Stimulated activated CD4-positive, alpha-beta T cell treated with anti-CD3 and anti-CD28 coated beads, Interleukin-2, amount 100 ng/mL, for 48 hours (primary cell): ENCODE results near the gene PCYT2.

ENCODE experiments used
- DNase-seq, 2 donors: peaks; one replicate each; pipeline ENCODE4 v3.0.0-alpha.2; 2020

The PCYT2 gene

GRCh38 chr17:81912441-81913309, 1.5 kb upstream of the PCYT2 start:
- no peak for DNase-seq

- no peak for DNase-seq
These were observed 770 bp upstream of the PCYT2 start for GRCh38 chr17:81911969-81912368.

GRCh38 chr17:81910840-81911276, 341 bp downstream of the PCYT2 start:
- no peak for DNase-seq

- no peak for DNase-seq
These were observed 996 bp downstream of the PCYT2 start for GRCh38 chr17:81909966-81910839.

- no peak for DNase-seq
These were observed 2.0 kb downstream of the PCYT2 start for GRCh38 chr17:81909231-81909630.

GRCh38 chr17:81908793-81909192, 2.4 kb downstream of the PCYT2 start:
- DNase-seq = no peak

GRCh38 chr17:81907219-81908145, 3.7 kb downstream of the PCYT2 start:
- DNase-seq = no peak

GRCh38 chr17:81906476-81907218, 4.6 kb downstream of the PCYT2 start:
- DNase-seq = no peak

- DNase-seq = no peak
These were observed 5.2 kb downstream of the PCYT2 start for GRCh38 chr17:81905993-81906392.

- no peak for DNase-seq
These were observed 5.7 kb downstream of the PCYT2 start for GRCh38 chr17:81905424-81905875.

GRCh38 chr17:81904600-81905423, 6.4 kb downstream of the PCYT2 start:
- no peak for DNase-seq

- no peak for DNase-seq
These were observed 7.2 kb downstream of the PCYT2 start for GRCh38 chr17:81903896-81904599.

GRCh38 chr17:81903415-81903831, 7.8 kb downstream of the PCYT2 start:
- DNase-seq = no peak

- no peak for DNase-seq
These were observed 8.4 kb downstream of the PCYT2 start for GRCh38 chr17:81902653-81903414.

GRCh38 chr17:81902023-81902652, 9.1 kb downstream of the PCYT2 start, which contains the start of gene NPB:
Gene NPB, plus strand, starts transcription at chr17:81902238. Its CDS starts 40 bp downstream, at chr17:81902278.
- no peak for DNase-seq

GRCh38 chr17:81901167-81902022, 9.8 kb downstream of the PCYT2 start:
- DNase-seq = no peak

- DNase-seq = no peak
These were observed 10.9 kb downstream of the PCYT2 start for GRCh38 chr17:81900181-81900820.
